Stimulated activated CD4-positive, alpha-beta T cell treated with anti-CD3 and anti-CD28 coated beads, Interleukin-12 subunit alpha, Interleukin-12 subunit beta, amount 100 ng/mL, for 48 hours (primary cell): ENCODE results near the gene YJU2.
"Not testable (repeated sequence)": the region's sequence is repeated elsewhere in the genome, so short reads cannot be mapped to it uniquely, and the experiment has no call there.

Source experiments
- DNase-seq, 3 donors: peaks; one replicate each; pipeline ENCODE4 v3.0.0-alpha.2; 2020; ENCODE audit warnings: low read depth in 2 of 3, low spot score in 1 of 3

YJU2 gene

GRCh38 chr19:4228765-4229178 lies 18.1 kb upstream of the YJU2 start:
- no peak for DNase-seq

- DNase-seq = peak; percentile 31 to 69 (median 52)
These were observed 17.5 kb upstream of the YJU2 start, which contains the start of gene EBI3 for GRCh38 chr19:4229179-4229931. Gene EBI3 (plus strand): TSS chr19:4229523. CDS start chr19:4229551, 28 bp downstream.

DNA sequence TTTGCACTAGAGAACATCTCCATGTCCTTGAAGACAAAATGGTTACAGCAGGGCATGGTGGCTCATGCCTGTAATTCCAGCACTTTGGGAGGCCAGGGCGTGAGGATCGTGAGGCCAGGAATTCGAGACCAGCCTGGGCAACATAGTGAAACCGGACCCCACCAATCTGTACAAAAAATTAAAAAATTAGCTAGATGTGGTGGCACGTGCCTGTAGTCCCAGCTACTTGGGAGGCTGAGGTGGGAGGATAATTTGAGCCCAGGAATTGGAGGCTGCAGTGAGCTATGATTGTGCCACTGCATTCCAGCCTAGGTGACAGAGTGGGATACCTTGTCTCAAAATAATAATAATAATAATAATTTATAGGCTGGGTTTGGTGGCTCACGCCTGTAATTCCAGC lies 16.6 kb upstream of the YJU2 start:
- not testable (repeated sequence) for DNase-seq

DNA sequence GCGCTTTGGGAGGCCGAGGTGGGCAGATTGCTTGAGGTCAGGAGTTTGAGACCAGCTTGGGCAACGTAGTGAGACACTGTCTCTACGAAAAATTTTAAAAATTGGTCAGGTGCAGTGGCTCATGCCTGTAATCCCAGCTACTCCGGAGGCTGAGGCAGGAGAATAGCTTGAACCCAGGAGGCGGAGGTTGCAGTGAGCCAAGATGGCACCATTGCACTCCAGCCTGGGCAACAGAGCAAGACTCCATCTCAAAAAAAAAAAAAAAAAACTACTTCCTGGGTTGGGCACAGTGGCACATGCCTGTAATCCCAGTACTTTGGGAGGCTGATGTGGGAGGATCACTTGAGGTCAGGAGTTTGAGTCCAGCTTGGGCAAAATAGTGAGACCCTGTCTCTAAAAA lies 15.4 kb upstream of the YJU2 start:
- DNase-seq = not testable (repeated sequence)

GRCh38 chr19:4232139-4232538 lies 14.7 kb upstream of the YJU2 start:
- not testable (repeated sequence) for DNase-seq

DNA sequence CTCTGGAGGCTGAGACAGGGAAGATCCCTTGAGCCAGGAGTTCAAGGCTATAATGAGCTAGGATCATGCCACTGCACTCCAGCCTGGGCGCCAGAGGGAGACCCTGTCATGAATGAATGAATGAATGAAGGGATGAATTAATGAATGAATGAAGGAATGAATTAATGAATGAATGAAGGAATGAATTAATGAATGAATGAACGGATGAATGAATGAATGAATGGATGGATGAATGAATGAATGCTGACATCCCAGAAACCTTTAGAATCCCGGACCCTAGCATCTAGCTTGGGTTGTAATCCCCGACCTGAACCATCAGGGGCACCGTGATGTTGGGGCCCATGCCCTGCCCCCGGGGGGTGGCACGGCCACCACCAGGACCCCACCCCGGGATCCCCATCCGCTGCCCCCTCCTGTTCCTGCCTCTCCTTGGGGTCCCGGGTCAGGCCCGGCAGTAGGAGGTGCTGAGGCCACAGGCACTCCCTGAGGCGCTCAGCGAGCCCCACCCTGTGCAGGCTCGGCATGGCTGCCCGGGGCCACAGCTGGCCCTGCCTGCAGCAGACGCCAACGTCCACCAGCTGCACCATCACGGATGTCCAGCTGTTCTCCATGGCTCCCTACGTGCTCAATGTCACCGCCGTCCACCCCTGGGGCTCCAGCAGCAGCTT lies 14.1 kb upstream of the YJU2 start:
- no peak for DNase-seq

- peak; percentile 64 to 87 (median 65) for DNase-seq
These were observed 13.5 kb upstream of the YJU2 start for GRCh38 chr19:4233282-4233853.

GRCh38 chr19:4234142-4234861 lies 12.6 kb upstream of the YJU2 start:
- DNase-seq = no peak

- no peak for DNase-seq
These were observed 12.0 kb upstream of the YJU2 start for GRCh38 chr19:4234862-4235201.

DNA sequence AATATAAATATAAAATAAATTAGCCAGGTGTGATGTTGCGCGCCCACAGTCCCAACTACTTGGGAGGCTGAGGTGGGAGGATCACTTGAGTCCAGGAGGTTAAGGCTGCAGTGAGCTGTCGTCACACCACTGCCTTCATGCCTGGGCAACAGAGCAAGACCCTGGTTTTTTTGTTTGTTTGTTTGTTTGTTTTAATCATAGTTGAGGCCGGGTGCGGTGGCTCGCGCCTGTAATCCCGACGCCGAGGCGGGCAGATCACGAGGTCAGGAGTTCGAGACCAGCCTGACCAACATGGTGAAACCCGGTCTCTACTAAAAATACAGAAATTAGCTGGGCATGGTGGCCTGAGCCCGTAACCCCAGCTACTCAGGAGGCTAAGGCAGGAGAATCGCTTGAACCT lies 9.4 kb upstream of the YJU2 start:
- DNase-seq = not testable (repeated sequence)

DNA sequence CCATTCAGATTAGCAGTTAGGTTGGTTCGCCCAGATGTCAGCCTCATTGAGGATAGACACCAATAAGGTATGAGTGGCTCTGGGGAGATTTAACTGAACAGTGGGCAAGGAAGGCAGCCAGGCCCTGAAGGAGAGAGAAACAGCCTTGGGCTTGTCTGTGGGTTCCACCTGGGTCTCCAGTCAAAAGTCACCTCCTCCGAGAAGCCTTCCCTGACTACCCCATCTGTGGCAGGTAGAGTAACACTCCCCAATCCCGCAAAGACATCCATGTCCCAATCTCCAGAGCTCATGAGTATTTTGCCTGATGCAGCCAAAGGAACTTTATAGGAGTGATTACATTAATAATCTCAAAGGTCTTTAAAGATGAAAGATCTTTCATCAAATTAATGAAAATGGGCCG lies 8.0 kb upstream of the YJU2 start:
- DNase-seq = no peak

GRCh38 chr19:4241824-4242430 lies 5.0 kb upstream of the YJU2 start:
- no peak for DNase-seq

DNA sequence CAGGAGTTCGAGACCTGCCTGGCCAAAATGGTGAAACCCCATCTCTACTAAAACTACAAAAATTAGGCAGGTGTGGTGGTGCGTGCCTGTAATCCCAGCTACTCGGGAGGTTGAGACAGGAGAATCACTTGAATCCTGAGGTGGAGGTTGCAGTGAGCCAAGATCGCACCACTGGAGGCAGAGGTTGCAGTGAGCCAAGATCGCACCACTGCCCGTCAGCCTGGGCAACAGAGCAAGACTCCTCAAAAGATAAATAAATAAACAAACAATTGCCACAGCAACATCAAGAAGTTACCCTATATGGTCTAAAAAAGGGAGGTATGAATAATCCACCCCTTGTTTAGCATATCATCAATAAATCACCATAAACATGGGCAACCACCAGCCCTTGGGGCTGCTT lies 942 bp upstream of the YJU2 start:
- not testable (repeated sequence) for DNase-seq

DNA sequence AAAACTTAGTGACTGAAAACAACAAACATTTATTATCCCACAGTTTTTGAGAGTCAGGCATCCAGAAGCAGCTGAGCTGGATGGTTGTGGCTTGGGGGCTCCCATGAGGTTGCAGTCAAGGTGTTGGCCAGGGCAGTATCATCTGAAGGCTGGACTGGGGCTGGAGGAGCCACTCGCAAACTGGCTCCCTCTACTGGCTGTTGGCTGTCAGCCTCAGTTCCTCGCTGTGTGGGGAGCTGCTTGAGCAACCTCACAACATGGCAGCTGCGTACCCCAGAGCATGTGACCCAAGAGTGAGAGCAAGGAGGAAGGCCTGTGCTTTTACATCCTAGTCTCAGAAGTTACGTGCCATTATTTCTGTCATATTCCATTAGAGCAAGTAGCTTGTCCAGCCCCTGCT lies 9.7 kb downstream of the YJU2 start:
- no peak for DNase-seq

- no peak for DNase-seq
These were observed 10.1 kb downstream of the YJU2 start for GRCh38 chr19:4257025-4257424.

- DNase-seq = no peak
These were observed 11.3 kb downstream of the YJU2 start for GRCh38 chr19:4258181-4258580.

DNA sequence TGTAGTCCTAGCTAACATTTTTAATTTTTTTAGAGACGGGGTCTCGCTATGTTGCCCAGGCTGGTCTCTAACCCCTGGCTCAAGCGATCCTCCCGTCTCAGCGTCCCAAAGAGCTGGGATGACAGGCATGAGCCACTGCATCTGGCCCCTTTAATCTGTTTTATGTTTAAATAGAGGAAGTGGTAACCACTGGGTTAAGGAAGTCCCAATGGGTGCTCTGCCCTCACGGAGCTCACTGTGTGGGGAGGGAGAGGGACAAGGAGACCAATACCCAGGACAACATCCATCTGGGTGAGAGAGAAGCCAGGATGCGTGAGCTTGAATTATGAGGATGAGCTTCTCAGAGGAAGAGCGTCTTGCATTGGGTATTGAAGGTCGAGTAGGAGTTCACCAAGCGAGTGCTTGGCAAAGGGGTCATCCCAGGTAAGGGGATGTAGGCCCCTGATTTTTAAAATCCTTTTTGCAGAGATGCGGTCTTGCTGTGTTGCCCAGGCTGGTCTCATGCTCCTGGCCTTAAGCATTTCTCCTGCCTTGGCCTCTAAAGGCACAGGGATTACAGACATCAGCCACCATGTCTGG lies 13.8 kb downstream of the YJU2 start:
- no peak for DNase-seq

DNA sequence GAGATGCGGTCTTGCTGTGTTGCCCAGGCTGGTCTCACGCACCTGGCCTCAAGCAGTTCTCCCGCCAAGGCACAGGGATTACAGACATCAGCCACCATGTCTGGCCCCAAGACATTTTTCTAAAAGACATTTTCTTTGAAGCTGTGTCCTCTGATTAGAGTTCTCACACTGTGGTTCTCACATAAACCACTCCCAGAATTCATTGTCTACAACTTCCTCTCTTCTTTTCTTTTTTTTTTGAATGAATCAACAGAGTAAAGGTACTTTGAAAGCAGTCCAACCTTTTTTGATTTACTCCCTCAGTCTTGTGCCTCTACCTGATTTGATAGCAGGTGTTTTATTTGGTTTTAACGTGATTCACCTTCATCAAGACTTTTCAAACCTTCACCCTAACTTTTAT lies 17.9 kb downstream of the YJU2 start:
- no peak for DNase-seq

- no peak for DNase-seq
These were observed 19.5 kb downstream of the YJU2 start for GRCh38 chr19:4266253-4267000.
